Fibroblast of mammary gland (primary cell): ENCODE data around the gene SMC1B.
A peak's percentile ranks its signal among the peaks of the same experiment; 100 is the strongest.

ENCODE experiments used
- DNase-seq: peaks from one replicate; pipeline ENCODE4 v3.0.0-alpha.2; 2010; ENCODE audit warnings: low read depth
- H3K4me3 ChIP-seq: 2 replicates; pipeline ENCODE4 v1.5.1; 2011; ENCODE audit warnings: low read depth, mild to moderate bottlenecking, low read length, moderate library complexity; ENCODE audit not compliant: control insufficient read depth
- CTCF ChIP-seq: conservative IDR thresholded peaks from 2 replicates; pipeline ENCODE4 v1.5.1; 2011; ENCODE audit warnings: low read depth, low read length, inconsistent platforms; ENCODE audit not compliant: control insufficient read depth, insufficient read depth

SMC1B gene

GRCh38 chr22:45314054-45314721 lies 99.2 kb downstream of the SMC1B start:
- H3K4me3 ChIP-seq, result no peak overlapping the region
- TF ChIP-seq CTCF, result no peak
- DNase-seq, result no peak

GRCh38 chr22:45312856-45313255 lies 100.5 kb downstream of the SMC1B start:
- no peak overlapping the region for H3K4me3 ChIP-seq
- no peak for TF ChIP-seq CTCF
- no peak for DNase-seq

- no peak for TF ChIP-seq CTCF
- no peak for DNase-seq
- no peak overlapping the region for H3K4me3 ChIP-seq
Measured at GRCh38 chr22:45312415-45312814, 101.0 kb downstream of the SMC1B start.

- no peak for TF ChIP-seq CTCF
- DNase-seq, result no peak
- H3K4me3 ChIP-seq, result peak overlapping the region; percentile 66
Measured at GRCh38 chr22:45310977-45311531, 102.3 kb downstream of the SMC1B start.

- H3K4me3 ChIP-seq, result peak overlapping the region; percentile 66
- no peak for TF ChIP-seq CTCF
- DNase-seq, result no peak
Measured at GRCh38 chr22:45310331-45310976, 102.9 kb downstream of the SMC1B start.

- H3K4me3 ChIP-seq, result peak within 1 kb of the TSS; percentile 66
- TF ChIP-seq CTCF, result no peak
- DNase-seq, result peak; percentile 86
Measured at GRCh38 chr22:45309422-45310227, 103.8 kb downstream of the SMC1B start, which contains the start of gene FAM118A. TSS of gene FAM118A (plus strand) at chr22:45309934. CDS start at chr22:45322380, 12,446 bp downstream.
